GM23338 (cell line): ENCODE data around the gene SEMA5A. TPM values are rescaled to one million over a fixed set of nuclear protein-coding genes. Genes with fewer than 3 reads are reported as not detected.

Experiments
- ATAC-seq: fragments of 200-7000 bp; cut with Tn5 transposase; 3 replicates; pipeline ENCODE4 v1.9.1; 2020
- DNase-seq: peaks from one replicate; pipeline ENCODE4 v3.0.0-alpha.2; 2015; ENCODE audit warnings: low spot score
- H2AFZ ChIP-seq: fragments of 200-600 bp; sonication (generic); 2 replicates; pipeline ENCODE4 v1.8.0; 2016; ENCODE audit warnings: antibody characterized with exemption, mild to moderate bottlenecking, moderate library complexity
- H3F3A ChIP-seq: fragments of 200-600 bp; sonication (generic); replicated peaks from 2 replicates; pipeline ENCODE4 v1.8.0; 2017; ENCODE audit warnings: antibody characterized with exemption, mixed run types, low read depth
- H3K27ac ChIP-seq: fragments of 200-600 bp; sonication (generic); 2 replicates; pipeline ENCODE4 v1.6.1; 2016; ENCODE audit warnings: low read depth
- H3K27me3 ChIP-seq: fragments of 200-600 bp; sonication (generic); 2 replicates; pipeline ENCODE4 v1.8.0; 2016; ENCODE audit warnings: mild to moderate bottlenecking, mixed run types, moderate library complexity; ENCODE audit not compliant: insufficient read depth
- H3K36me3 ChIP-seq: fragments of 200-600 bp; sonication (generic); 2 replicates; pipeline ENCODE4 v1.8.0; 2016; ENCODE audit warnings: mild to moderate bottlenecking; ENCODE audit not compliant: insufficient read depth
- H3K4me1 ChIP-seq: fragments of 200-600 bp; sonication (generic); 2 replicates; pipeline ENCODE4 v1.8.0; 2016; ENCODE audit warnings: mild to moderate bottlenecking, moderate library complexity; ENCODE audit not compliant: insufficient read depth
- H3K4me2 ChIP-seq: fragments of 200-600 bp; sonication (generic); 2 replicates; pipeline ENCODE4 v1.7.1; 2017; ENCODE audit warnings: mixed run types
- H3K4me3 ChIP-seq: fragments of 200-600 bp; sonication (generic); 2 replicates; pipeline ENCODE4 v1.6.1; 2016; ENCODE audit warnings: mixed run types
- H3K79me2 ChIP-seq: fragments of 200-600 bp; sonication (generic); replicated peaks from 2 replicates; pipeline ENCODE4 v1.8.0; 2017; ENCODE audit warnings: mild to moderate bottlenecking; ENCODE audit not compliant: insufficient read depth
- H3K9me2 ChIP-seq: fragments of 200-600 bp; sonication (generic); 2 replicates; pipeline ENCODE4 v1.8.0; 2017; ENCODE audit not compliant: insufficient read depth
- H4K20me1 ChIP-seq: fragments of 200-600 bp; sonication (generic); replicated peaks from 2 replicates; pipeline ENCODE4 v1.8.0; 2017; ENCODE audit warnings: mild to moderate bottlenecking; ENCODE audit not compliant: insufficient read depth
- H3K27ac Mint-ChIP-seq: 2 replicates; pipeline ENCODE4 v1.8.0; 2020; ENCODE audit warnings: inconsistent platforms, mild to moderate bottlenecking, moderate library complexity, mixed read lengths
- H3K27me3 Mint-ChIP-seq: 3 replicates; pipeline ENCODE4 v1.8.0; 2022; ENCODE audit warnings: low read depth, mild to moderate bottlenecking, moderate library complexity, mixed read lengths, inconsistent platforms; ENCODE audit not compliant: insufficient read depth, poor library complexity
- H3K36me3 Mint-ChIP-seq: 3 replicates; pipeline ENCODE4 v1.8.0; 2021; ENCODE audit warnings: low read depth, mild to moderate bottlenecking, inconsistent platforms, moderate library complexity, mixed read lengths
- H3K4me1 Mint-ChIP-seq: 3 replicates; pipeline ENCODE4 v1.8.0; 2020; ENCODE audit warnings: mild to moderate bottlenecking, inconsistent platforms, mixed read lengths
- H3K4me3 Mint-ChIP-seq: 3 replicates; pipeline ENCODE4 v1.8.0; 2021; ENCODE audit warnings: moderate library complexity, mild to moderate bottlenecking, inconsistent platforms, mixed read lengths
- H3K9me3 Mint-ChIP-seq: 3 replicates; pipeline ENCODE4 v1.8.0; 2020; ENCODE audit warnings: moderate library complexity, mild to moderate bottlenecking, inconsistent platforms, mixed read lengths
- ETS1 ChIP-seq: IDR thresholded peaks from 2 replicates; pipeline ENCODE4 v1.6.1; 2016; ENCODE audit warnings: antibody characterized with exemption
- EZH2 ChIP-seq: fragments of 200-600 bp; sonication (generic); IDR thresholded peaks from one replicate; pipeline ENCODE4 v1.8.0; 2017; ENCODE audit warnings: antibody characterized with exemption, mild to moderate bottlenecking, low read depth; ENCODE audit not compliant: unreplicated experiment
- EZH2phosphoT487 ChIP-seq: fragments of 200-600 bp; sonication (generic); IDR thresholded peaks from one replicate; pipeline ENCODE4 v1.8.1; 2018; ENCODE audit warnings: antibody characterized with exemption; ENCODE audit not compliant: unreplicated experiment
- NANOG ChIP-seq: IDR thresholded peaks from 2 replicates; pipeline ENCODE4 v1.6.1; 2016; ENCODE audit warnings: antibody characterized with exemption, borderline replicate concordance
- POLR2AphosphoS5 ChIP-seq: IDR thresholded peaks from 2 replicates; pipeline ENCODE4 v1.6.1; 2016; ENCODE audit warnings: antibody characterized with exemption, low read depth
- REST ChIP-seq: IDR thresholded peaks from one replicate; pipeline ENCODE4 v1.6.1; 2018; ENCODE audit warnings: antibody characterized with exemption; ENCODE audit not compliant: unreplicated experiment
- STAT1 ChIP-seq: IDR thresholded peaks from one replicate; pipeline ENCODE4 v1.6.1; 2016; ENCODE audit warnings: antibody characterized with exemption; ENCODE audit not compliant: unreplicated experiment
- polyA plus RNA-seq: library from polyadenylated mRNA; unstranded; fragments of >200 nt; fragmentation: Nextera tagmentation; extraction: Ambion mirVana; gene quantifications from 2 replicates; pipeline ENCODE4 v1.2.1, GENCODE V29; 2016
- total RNA-seq: library from RNA; depleted of rRNA; stranded (reverse); fragments of >200 nt; shearing (Covaris generic); gene quantifications from 2 replicates; pipeline ENCODE4 v1.2.3, GENCODE V29; 2014

Gene SEMA5A
- total and polyA plus RNA-seq, 2 experiments from 2014 or later = 2.1 to 8.1 TPM

- no peak for TF ChIP-seq EZH2
- TF ChIP-seq POLR2AphosphoS5 = no peak
Observed at GRCh38 chr5:9380109-9380508, 165.8 kb downstream of the SEMA5A start (continued).

- Histone ChIP-seq H3K4me2 (no peak overlapping the region), H3K36me3 (no peaks in the 10 kb centered on the region), H4K20me1 (no peaks in the 10 kb centered on the region), H3K79me2 (no peaks in the 10 kb centered on the region), H2AFZ (no peak overlapping the region), H3K4me1 (no peaks in the 10 kb centered on the region), H3F3A (no peaks in the 10 kb centered on the region), H3K27me3 (no peaks in the 10 kb centered on the region), H3K27ac (no peak overlapping the region), H3K4me3 (no peak overlapping the region), H3K9me2 (no peaks in the 10 kb centered on the region)
- peaks cover 4% of the 10 kb centered on the region; the same call in 2 of the 3 replicates for H3K4me1 Mint-ChIP-seq
- H3K27me3 Mint-ChIP-seq = no peaks in the 10 kb centered on the region
- H3K36me3 Mint-ChIP-seq = no peaks in the 10 kb centered on the region; the same call in 1 of the 3 replicates
- DNase-seq = no peak
- no peak for TF ChIP-seq REST
- no peak for TF ChIP-seq EZH2phosphoT487
- TF ChIP-seq ETS1 = no peak
- no peak for TF ChIP-seq STAT1
- no peak overlapping the region for H3K27ac Mint-ChIP-seq
- no peaks in the 10 kb centered on the region; the same call in 2 of the 3 replicates for H3K9me3 Mint-ChIP-seq
- H3K4me3 Mint-ChIP-seq = no peak overlapping the region
- no peak for ATAC-seq
Observed at GRCh38 chr5:9376363-9377117, 169.3 kb downstream of the SEMA5A start.

GRCh38 chr5:9375756-9376155 is 170.1 kb downstream of the SEMA5A start:
- Histone ChIP-seq H3K27ac (no peak overlapping the region), H3K36me3 (no peaks in the 10 kb centered on the region), H3K27me3 (no peaks in the 10 kb centered on the region), H3K4me2 (no peak overlapping the region), H3K9me2 (no peaks in the 10 kb centered on the region), H3F3A (no peaks in the 10 kb centered on the region), H4K20me1 (no peaks in the 10 kb centered on the region), H3K79me2 (no peaks in the 10 kb centered on the region), H3K4me3 (no peak overlapping the region), H3K4me1 (no peaks in the 10 kb centered on the region), H2AFZ (no peak overlapping the region)
- ATAC-seq (no peak), DNase-seq (no peak)
- Mint-ChIP-seq H3K4me3 (no peak overlapping the region), H3K27ac (no peak overlapping the region), H3K27me3 (no peaks in the 10 kb centered on the region), H3K4me1 (peaks cover 4% of the 10 kb centered on the region; the same call in 2 of the 3 replicates), H3K36me3 (no peaks in the 10 kb centered on the region; the same call in 1 of the 3 replicates), H3K9me3 (no peaks in the 10 kb centered on the region; the same call in 2 of the 3 replicates)
- TF ChIP-seq STAT1 (no peak), NANOG (no peak), REST (no peak)
